Muscle layer of duodenum (tissue), 2 donors: Measurements from ENCODE around the gene MIPOL1.
"Not testable (repeated sequence)": the region's sequence is repeated elsewhere in the genome, so short reads cannot be mapped to it uniquely, and the experiment has no call there.

Source experiments
- H3K27ac ChIP-seq: one replicate; pipeline ENCODE4 v1.7.0; 2013; ENCODE audit warnings: mild to moderate bottlenecking, low read length
- H3K27me3 ChIP-seq: one replicate; pipeline ENCODE4 v1.7.0; 2013; ENCODE audit warnings: low read depth, mild to moderate bottlenecking, control low read depth, low read length
- H3K36me3 ChIP-seq, 2 donors: one replicate each; pipeline ENCODE4 v1.7.0; 2013; ENCODE audit warnings: low read length in 2 of 2, control low read depth in 1 of 2, mild to moderate bottlenecking in 1 of 2; ENCODE audit not compliant: insufficient read depth in 2 of 2, control insufficient read depth in 1 of 2
- H3K4me1 ChIP-seq, 2 donors: one replicate each; pipeline ENCODE4 v1.7.0; 2013; ENCODE audit warnings: low read length in 2 of 2, mild to moderate bottlenecking in 2 of 2, control low read depth in 1 of 2, moderate library complexity in 1 of 2; ENCODE audit not compliant: insufficient read depth in 2 of 2, control insufficient read depth in 1 of 2
- H3K4me3 ChIP-seq, 2 donors: one replicate each; pipeline ENCODE4 v1.7.0; 2013; ENCODE audit warnings: low read length in 2 of 2, low read depth in 1 of 2, mild to moderate bottlenecking in 1 of 2
- H3K9me3 ChIP-seq, 2 donors: one replicate each; pipeline ENCODE4 v1.7.0; 2013; ENCODE audit warnings: low read length in 2 of 2, control low read depth in 1 of 2, mild to moderate bottlenecking in 1 of 2; ENCODE audit not compliant: control insufficient read depth in 1 of 2
- donor health status: healthy.

The MIPOL1 gene

DNA sequence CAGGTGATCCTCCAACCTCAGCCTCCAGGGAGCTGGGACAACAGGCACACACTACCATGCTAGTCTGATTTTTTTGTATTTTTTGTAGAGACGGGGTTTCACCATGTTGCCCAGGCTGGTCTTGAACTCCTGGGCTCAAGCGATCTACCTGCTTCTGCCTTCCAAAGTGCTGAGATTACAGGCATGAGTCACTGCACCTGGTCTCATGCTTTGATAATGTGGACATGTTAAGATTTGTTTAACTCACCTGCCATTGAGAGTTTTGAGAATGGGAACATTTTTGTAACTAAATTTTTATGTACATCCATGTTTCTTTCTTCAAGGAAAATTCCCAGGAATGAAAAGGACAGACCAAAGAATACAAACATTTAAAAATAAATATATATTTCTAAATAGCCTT is 121.2 kb downstream of the MIPOL1 start:
- Histone ChIP-seq H3K36me3 (no peaks in the 10 kb centered on the region), H3K27ac (no peak overlapping the region), H3K27me3 (no peaks in the 10 kb centered on the region), H3K4me3 (no peak overlapping the region), H3K4me1 (no peaks in the 10 kb centered on the region), H3K9me3 (no peaks in the 10 kb centered on the region)

DNA sequence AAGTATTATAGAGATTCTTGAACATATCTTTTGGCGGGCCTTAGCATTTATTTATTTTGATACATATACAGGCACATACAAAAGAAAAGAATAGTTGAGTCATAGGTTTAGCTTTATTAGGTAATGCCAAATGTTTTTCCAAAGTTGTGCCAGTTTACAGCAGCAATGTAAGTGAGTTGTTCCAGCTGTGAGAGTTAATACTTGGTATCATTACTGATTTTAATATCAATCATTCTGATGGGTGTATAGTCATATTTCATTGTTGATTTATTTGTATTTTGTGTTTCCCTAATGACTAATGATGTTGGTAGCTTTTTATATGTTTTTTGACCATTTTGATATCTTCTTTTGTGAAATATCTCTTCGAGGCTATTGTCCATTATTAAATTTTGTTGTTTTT is 122.4 kb downstream of the MIPOL1 start:
- Histone ChIP-seq H3K4me3 (no peak overlapping the region), H3K36me3 (no peaks in the 10 kb centered on the region), H3K27me3 (no peaks in the 10 kb centered on the region), H3K4me1 (no peaks in the 10 kb centered on the region), H3K9me3 (no peaks in the 10 kb centered on the region), H3K27ac (no peak overlapping the region)

- no peaks in the 10 kb centered on the region for H3K9me3 ChIP-seq
- no peaks in the 10 kb centered on the region for H3K27me3 ChIP-seq
- H3K27ac ChIP-seq = no peak overlapping the region
- H3K36me3 ChIP-seq = no peaks in the 10 kb centered on the region
- H3K4me1 ChIP-seq = no peaks in the 10 kb centered on the region
- no peak overlapping the region for H3K4me3 ChIP-seq
Observed at GRCh38 chr14:37325332-37325731, 127.6 kb downstream of the MIPOL1 start.

- Histone ChIP-seq H3K27me3 (no peaks in the 10 kb centered on the region), H3K4me1 (no peaks in the 10 kb centered on the region), H3K9me3 (peaks cover 0 to 6% of the 10 kb centered on the region in 2 donors), H3K4me3 (no peak overlapping the region), H3K36me3 (peaks cover 0 to 4% of the 10 kb centered on the region in 2 donors), H3K27ac (no peak overlapping the region)
Observed at GRCh38 chr14:37326434-37326833, 128.7 kb downstream of the MIPOL1 start.

DNA sequence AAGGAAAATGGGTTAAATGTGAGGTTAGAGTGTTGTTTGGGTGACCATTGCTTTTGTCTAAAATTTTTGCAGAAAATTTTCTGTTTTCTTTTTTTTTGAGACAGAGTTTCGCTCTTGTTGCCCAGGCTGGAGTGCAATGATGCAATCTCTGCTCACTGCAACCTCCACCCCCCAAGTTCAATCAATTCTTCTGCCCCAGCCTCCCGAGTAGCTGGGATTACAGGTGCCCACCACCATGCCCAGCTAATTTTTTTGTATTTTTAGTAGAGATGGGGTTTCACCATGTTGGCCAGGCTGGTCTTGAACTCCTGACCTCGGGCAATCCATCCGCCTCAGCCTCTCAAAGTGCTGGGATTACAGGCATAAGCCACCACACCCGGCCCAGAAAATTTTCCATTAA is 130.2 kb downstream of the MIPOL1 start:
- not testable (repeated sequence) for H3K27me3 ChIP-seq, H3K36me3 ChIP-seq, H3K27ac ChIP-seq, H3K4me1 ChIP-seq, H3K9me3 ChIP-seq, H3K4me3 ChIP-seq

GRCh38 chr14:37328673-37329072 is 130.9 kb downstream of the MIPOL1 start:
- no peak overlapping the region for H3K4me3 ChIP-seq
- H3K36me3 ChIP-seq = peaks cover 0 to 4% of the 10 kb centered on the region in 2 donors
- H3K27me3 ChIP-seq = no peaks in the 10 kb centered on the region
- H3K9me3 ChIP-seq = peaks cover 0 to 6% of the 10 kb centered on the region in 2 donors
- H3K4me1 ChIP-seq = no peaks in the 10 kb centered on the region
- no peak overlapping the region for H3K27ac ChIP-seq

- Histone ChIP-seq H3K36me3 (peaks cover 0 to 4% of the 10 kb centered on the region in 2 donors), H3K27ac (no peak overlapping the region), H3K27me3 (no peaks in the 10 kb centered on the region), H3K4me1 (no peaks in the 10 kb centered on the region), H3K9me3 (peaks cover 0 to 6% of the 10 kb centered on the region in 2 donors), H3K4me3 (no peak overlapping the region)
Observed at GRCh38 chr14:37329189-37330001, 131.7 kb downstream of the MIPOL1 start.

DNA sequence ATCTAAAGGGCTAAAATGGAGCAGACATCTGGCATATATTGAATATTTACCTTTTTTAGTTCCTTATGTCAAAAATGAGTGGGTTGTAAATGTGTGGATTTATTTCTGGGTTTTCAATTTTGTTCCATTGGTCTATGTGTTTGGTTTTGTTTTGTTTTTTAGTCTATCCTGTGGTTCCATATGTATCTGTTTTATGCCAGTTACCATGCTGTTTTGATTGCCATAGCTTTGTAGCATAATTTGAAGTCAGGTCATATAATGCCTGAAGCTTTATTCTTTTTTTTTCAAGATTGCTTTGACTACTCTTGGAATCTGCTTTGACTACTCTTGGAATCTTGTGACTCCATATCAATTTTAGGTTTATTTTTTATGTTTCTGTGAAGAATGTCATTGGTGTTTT is 133.2 kb downstream of the MIPOL1 start:
- H3K4me3 ChIP-seq = no peak overlapping the region

GRCh38 chr14:37340353-37340752 is 142.6 kb downstream of the MIPOL1 start:
- Histone ChIP-seq H3K27me3 (no peaks in the 10 kb centered on the region), H3K4me3 (no peak overlapping the region), H3K9me3 (no peaks in the 10 kb centered on the region), H3K4me1 (no peaks in the 10 kb centered on the region), H3K27ac (no peak overlapping the region), H3K36me3 (no peaks in the 10 kb centered on the region)

More for the DNA sequence above, 133.2 kb downstream of the MIPOL1 start:
- Histone ChIP-seq H3K27me3 (no peaks in the 10 kb centered on the region), H3K27ac (no peak overlapping the region), H3K36me3 (peaks cover 0 to 4% of the 10 kb centered on the region in 2 donors), H3K4me1 (no peaks in the 10 kb centered on the region), H3K9me3 (peaks cover 0 to 6% of the 10 kb centered on the region in 2 donors)

DNA sequence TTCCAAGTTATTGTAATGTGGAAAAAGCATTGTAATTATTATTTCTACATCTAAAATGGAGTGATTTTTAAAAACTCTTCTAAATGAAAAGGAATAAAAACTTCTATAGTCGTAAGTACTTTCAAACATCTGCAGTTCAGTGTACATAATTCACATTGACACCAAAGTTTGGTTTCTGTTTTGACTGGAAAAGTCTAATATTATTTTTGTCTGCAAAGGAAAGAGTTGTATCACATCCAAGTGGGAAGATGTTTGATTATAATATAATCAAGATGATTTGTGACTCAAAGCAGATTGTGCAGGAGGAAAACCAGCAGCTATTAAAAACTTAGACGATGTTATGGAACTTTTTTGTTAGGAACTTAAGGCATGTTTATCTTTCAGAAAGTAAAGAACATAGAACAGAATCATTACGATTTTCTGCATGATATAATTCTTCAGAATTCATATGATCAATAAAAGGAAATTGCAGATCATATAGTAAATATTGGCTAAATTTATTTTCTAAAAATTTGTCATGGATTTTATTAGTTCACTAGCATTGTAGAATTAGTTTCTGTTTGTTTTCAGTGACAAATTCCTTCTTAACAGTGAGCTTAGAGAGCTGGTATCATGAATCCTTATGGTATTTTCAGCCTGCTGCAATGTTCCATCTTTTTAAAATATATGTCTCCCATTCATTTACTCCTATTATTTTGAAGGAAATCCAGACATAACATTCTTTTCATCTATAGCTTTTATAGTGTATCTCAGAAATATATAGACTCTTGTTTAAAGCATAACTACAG is 145.8 kb downstream of the MIPOL1 start:
- Histone ChIP-seq H3K36me3 (no peaks in the 10 kb centered on the region), H3K9me3 (no peaks in the 10 kb centered on the region), H3K4me1 (no peaks in the 10 kb centered on the region), H3K27ac (no peak overlapping the region), H3K27me3 (no peaks in the 10 kb centered on the region), H3K4me3 (peak overlapping the region; percentile 15 to 21)

DNA sequence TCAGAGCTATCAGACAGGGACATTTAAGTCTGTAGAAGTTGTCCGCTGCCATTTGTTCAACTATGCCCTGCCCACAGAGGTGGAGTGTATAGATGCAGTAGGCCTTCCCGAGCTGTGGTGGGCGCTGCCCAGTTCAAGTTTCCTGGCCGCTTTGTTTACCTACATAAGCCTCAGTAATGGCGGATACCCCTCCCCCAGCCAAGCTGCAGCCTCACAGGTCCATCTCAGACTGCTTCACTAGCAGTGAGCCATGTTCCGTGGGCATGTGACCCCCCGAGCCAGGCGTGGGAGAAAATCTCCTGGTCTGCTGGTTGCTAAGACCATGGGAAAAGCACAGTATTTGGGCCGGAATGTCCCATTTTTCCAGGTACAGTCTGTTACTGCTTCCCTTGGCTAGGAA is 165.9 kb downstream of the MIPOL1 start:
- Histone ChIP-seq H3K27ac (no peak overlapping the region), H3K27me3 (no peaks in the 10 kb centered on the region), H3K36me3 (peaks cover 0 to 10% of the 10 kb centered on the region in 2 donors), H3K4me1 (no peaks in the 10 kb centered on the region), H3K4me3 (no peak overlapping the region), H3K9me3 (peaks cover 0 to 14% of the 10 kb centered on the region in 2 donors)
